ENCODE data around the gene STAP1.
"Not testable (repeated sequence)": the region's sequence is repeated elsewhere in the genome, so short reads cannot be mapped to it uniquely, and the experiment has no call there.

Gene STAP1, protein sequence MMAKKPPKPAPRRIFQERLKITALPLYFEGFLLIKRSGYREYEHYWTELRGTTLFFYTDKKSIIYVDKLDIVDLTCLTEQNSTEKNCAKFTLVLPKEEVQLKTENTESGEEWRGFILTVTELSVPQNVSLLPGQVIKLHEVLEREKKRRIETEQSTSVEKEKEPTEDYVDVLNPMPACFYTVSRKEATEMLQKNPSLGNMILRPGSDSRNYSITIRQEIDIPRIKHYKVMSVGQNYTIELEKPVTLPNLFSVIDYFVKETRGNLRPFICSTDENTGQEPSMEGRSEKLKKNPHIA

DNA sequence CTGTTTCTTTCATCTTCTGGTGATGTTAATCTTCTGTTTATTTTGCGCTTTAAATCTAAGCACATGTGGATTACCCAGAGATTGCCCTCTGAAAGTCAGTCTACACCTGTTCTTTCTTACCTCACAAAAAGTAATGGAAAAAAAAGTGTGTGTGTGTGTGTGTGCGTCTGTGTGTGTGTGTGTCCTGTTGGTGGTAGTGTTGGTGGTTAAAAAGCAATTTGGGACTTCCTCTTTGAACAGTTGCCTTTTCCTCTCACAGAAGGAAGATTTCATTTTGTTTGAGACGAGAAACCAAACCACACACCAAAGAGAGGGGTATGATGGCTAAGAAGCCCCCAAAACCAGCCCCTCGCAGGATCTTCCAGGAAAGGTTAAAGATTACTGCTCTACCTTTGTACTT, at the start of gene STAP1:
STAP1 (plus strand) TSS at position 235 of the 400 bp plus-strand sequence; CDS start at position 318, 83 bp downstream.
- H3K27ac ChIP-seq: no peak within 1 kb of the TSS
- TF ChIP-seq, protein P1, sequence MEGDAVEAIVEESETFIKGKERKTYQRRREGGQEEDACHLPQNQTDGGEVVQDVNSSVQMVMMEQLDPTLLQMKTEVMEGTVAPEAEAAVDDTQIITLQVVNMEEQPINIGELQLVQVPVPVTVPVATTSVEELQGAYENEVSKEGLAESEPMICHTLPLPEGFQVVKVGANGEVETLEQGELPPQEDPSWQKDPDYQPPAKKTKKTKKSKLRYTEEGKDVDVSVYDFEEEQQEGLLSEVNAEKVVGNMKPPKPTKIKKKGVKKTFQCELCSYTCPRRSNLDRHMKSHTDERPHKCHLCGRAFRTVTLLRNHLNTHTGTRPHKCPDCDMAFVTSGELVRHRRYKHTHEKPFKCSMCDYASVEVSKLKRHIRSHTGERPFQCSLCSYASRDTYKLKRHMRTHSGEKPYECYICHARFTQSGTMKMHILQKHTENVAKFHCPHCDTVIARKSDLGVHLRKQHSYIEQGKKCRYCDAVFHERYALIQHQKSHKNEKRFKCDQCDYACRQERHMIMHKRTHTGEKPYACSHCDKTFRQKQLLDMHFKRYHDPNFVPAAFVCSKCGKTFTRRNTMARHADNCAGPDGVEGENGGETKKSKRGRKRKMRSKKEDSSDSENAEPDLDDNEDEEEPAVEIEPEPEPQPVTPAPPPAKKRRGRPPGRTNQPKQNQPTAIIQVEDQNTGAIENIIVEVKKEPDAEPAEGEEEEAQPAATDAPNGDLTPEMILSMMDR (conservative IDR thresholded peaks at IDR 0.05): no peak

GRCh38 chr4:67512501-67512900, 46.0 kb upstream of the STAP1 start:
- no peak overlapping the region for H3K27ac ChIP-seq
- TF ChIP-seq, protein P1 (conservative IDR thresholded peaks at IDR 0.05): no peak

DNA sequence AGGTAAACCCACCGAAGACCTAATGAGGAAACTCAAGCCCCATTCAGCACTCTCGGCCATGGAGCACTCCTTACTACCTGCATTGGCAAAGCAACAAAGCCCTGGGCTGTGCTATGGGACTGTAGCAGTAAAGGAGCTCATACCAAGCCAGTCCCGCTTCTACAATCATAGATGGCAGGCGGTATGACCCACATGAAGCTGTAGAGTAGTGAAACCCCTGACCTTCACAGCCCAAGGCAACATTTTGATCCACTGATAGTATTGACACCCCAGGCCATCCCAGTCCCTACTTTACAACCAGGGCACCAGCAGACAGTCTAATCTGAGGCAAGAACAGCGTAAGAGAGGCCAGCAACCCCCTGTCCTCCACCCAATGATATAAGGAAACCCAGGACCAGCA, 38.4 kb upstream of the STAP1 start:
- H3K27ac ChIP-seq: no peak overlapping the region
- TF ChIP-seq, protein P1 (conservative IDR thresholded peaks at IDR 0.05): no peak

GRCh38 chr4:67521506-67521905, 37.0 kb upstream of the STAP1 start:
- H3K27ac ChIP-seq: no peak overlapping the region
- TF ChIP-seq, protein P1 (conservative IDR thresholded peaks at IDR 0.05): no peak

DNA sequence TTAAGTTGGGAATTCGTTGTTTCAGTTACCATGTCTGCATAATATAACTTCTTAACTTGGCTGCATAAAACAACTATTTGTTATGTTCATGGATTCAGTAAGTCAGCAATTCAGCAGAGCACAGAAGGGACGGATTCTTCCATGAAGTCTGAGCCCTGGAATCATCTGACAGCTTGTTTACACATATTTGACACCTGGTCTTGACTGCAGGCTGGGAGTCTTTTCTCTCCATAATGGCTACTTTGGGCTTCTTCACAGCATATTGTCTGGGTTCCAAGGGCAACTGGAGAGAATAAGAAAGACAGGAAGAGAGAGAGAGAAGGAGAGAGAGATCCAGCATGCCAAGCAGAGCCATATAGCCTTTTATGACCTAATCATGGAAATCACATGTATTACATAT, 36.3 kb upstream of the STAP1 start:
- no peak overlapping the region for H3K27ac ChIP-seq
- TF ChIP-seq, protein P1 (conservative IDR thresholded peaks at IDR 0.05): no peak

DNA sequence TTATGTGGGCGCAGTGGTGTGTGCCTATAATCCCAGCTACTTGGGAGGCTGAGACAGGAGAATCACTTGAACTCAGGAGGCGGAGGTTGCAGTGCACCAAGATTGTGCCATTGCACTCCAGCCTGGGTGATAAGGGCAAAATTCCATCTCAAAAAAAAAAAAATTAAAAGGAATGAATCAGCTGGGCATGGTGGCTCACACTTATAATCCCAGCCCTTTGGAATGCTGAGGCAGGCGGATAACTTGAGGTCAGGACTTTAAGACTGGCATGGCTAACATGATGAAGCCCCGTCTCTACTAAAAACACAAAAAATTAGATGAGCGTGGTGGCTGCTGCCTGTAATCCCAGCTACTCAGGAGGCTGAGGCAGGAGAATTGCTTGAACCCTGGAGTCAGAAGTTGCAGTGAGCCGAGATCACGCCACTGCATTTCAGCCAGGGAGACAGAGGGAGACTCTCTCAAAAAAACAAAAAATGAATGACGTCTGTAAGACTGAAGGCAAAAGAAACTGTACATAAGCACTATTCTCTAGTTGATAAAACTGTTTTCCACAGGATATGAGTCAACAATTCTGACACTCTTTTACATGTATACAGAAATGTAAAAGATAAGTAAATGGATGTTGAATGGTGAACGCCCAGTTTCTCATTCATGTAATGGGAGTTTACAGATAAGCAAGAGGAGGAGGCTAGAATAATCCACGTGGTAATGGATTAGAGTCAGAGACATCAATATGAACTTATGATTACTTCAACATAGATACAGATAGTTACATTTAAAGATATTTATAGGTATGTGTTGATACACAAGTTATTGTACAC, 35.5 kb upstream of the STAP1 start:
- TF ChIP-seq, protein P1 (conservative IDR thresholded peaks at IDR 0.05): no peak
- no peak overlapping the region for H3K27ac ChIP-seq

DNA sequence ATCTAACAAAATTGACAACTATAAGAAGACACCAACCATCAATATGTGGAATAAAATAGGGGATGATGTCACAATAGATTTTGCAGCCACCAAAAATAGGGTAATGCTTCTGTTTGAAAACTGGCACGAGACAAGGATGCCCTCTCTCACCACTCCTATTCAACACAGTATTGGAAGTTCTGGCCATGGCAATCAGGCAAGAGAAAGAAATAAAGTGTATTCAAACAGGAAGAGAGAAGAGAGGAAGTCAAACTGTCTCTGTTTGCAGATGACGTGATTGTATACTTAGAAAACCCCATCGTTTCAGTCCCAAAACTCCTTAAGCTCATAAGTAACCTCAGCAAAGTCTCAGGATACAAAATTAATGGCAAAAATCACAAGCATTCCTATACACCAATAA, 34.4 kb upstream of the STAP1 start:
- H3K27ac ChIP-seq: not testable (repeated sequence)

Data from VCaP (cell line).